Tibial nerve (tissue), 4 donors: ENCODE results near the gene ZNF407. TPM values are rescaled to one million over a fixed set of nuclear protein-coding genes. Genes with fewer than 3 reads are reported as not detected.

Experiments
- DNase-seq, 2 donors: peaks; one replicate each; pipeline ENCODE4 v3.0.0-alpha.2; 2019; ENCODE audit warnings: low spot score in 2 of 2
- H3K27ac ChIP-seq, 4 donors: fragments of 200-600 bp; sonication (generic) in 3 of 4; one replicate each; pipeline ENCODE4 v1.5.1; 2017 to 2019; ENCODE audit warnings: mild to moderate bottlenecking in 1 of 4
- H3K27me3 ChIP-seq, 2 donors: fragments of 200-600 bp; sonication (generic) in 1 of 2; one replicate each; pipeline versions ENCODE4 v1.5.1 to v1.6.0; 2017 to 2019
- H3K36me3 ChIP-seq, 3 donors: fragments of 200-600 bp; sonication (generic); one replicate each; pipeline ENCODE4 v1.5.1; 2018 to 2019
- H3K4me1 ChIP-seq, 4 donors: fragments of 200-600 bp; sonication (generic) in 3 of 4; one replicate each; pipeline ENCODE4 v1.5.1; 2017 to 2019
- H3K4me3 ChIP-seq, 4 donors: fragments of 200-600 bp; sonication (generic) in 3 of 4; one replicate each; pipeline ENCODE4 v1.5.1; 2017 to 2019; ENCODE audit warnings: mild to moderate bottlenecking in 1 of 4, moderate library complexity in 1 of 4
- H3K9me3 ChIP-seq, 4 donors: fragments of 200-600 bp; sonication (generic) in 3 of 4; one replicate each; pipeline ENCODE4 v1.5.1; 2017 to 2019
- EP300 ChIP-seq, 2 donors: sonication (generic); formaldehyde crosslinking; IDR thresholded peaks; one replicate each; pipeline ENCODE4 v1.6.1; 2017; ENCODE audit warnings: antibody characterized with exemption in 2 of 2, mild to moderate bottlenecking in 1 of 2
- POLR2A ChIP-seq, 2 donors: fragments of 450-650 bp; IDR thresholded peaks; one replicate each; pipeline ENCODE4 v1.6.1; 2017; ENCODE audit warnings: antibody characterized with exemption in 2 of 2, mild to moderate bottlenecking in 2 of 2, moderate library complexity in 2 of 2
- WGBS, 2 donors: methylation state at CpG; one replicate each; pipeline ENCODE4 v1.1.5; 2018; 5-methylcytosine and 5-hydroxymethylcytosine counted together
- total RNA-seq, 4 donors: library from RNA; depleted of rRNA; stranded (reverse); fragments of >200 nt; gene quantifications; one replicate each; pipeline ENCODE4 v1.1.0, GENCODE V29; 2016
- TF ChIP-seq, protein P1 (sequence below), 5 experiments: fragments of 200-600 bp in 3 of 5; fragments of 450-650 bp in 2 of 5; sonication (generic) in 3 of 5; IDR thresholded peaks; one replicate each; pipeline ENCODE4 v1.5.1; 2016 to 2019; ENCODE audit warnings: antibody characterized with exemption in 5 of 5, mild to moderate bottlenecking in 3 of 5, moderate library complexity in 2 of 5

The ZNF407 gene
- total RNA-seq, 4 donors from 2014 or later: 18.6 to 22.8 (median 19.6) TPM

DNA sequence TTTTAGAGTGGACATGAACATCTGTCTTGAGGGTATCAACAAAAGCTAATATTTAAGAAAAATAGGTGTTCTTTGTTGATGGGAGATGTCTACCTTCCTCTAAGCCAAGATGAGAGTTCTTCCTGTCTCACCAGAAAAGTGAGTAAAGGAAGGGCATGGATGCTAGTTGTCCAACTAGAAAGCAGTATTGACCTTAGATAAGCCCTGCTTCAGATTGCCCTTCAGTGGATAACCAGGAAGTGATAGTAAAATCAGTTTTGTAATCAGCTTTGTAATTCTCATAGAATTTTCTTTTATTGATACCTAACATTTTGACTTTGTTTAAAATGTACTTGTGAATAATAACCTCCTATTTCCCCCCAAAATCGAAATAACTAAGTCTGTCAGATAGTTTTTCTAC, 134.7 kb downstream of the ZNF407 start:
- Histone ChIP-seq H3K27ac (no peak overlapping the region), H3K4me1 (no peaks in the 10 kb centered on the region), H3K4me3 (no peak overlapping the region), H3K36me3 (no peaks in the 10 kb centered on the region), H3K27me3 (no peaks in the 10 kb centered on the region), H3K9me3 (no peaks in the 10 kb centered on the region)
- 90 to 100% methylated on average over 1 of the region's 1 CpG for WGBS, 2 donors
- DNase-seq: no peak
- TF ChIP-seq, protein P1, sequence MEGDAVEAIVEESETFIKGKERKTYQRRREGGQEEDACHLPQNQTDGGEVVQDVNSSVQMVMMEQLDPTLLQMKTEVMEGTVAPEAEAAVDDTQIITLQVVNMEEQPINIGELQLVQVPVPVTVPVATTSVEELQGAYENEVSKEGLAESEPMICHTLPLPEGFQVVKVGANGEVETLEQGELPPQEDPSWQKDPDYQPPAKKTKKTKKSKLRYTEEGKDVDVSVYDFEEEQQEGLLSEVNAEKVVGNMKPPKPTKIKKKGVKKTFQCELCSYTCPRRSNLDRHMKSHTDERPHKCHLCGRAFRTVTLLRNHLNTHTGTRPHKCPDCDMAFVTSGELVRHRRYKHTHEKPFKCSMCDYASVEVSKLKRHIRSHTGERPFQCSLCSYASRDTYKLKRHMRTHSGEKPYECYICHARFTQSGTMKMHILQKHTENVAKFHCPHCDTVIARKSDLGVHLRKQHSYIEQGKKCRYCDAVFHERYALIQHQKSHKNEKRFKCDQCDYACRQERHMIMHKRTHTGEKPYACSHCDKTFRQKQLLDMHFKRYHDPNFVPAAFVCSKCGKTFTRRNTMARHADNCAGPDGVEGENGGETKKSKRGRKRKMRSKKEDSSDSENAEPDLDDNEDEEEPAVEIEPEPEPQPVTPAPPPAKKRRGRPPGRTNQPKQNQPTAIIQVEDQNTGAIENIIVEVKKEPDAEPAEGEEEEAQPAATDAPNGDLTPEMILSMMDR (IDR thresholded peaks at IDR 0.05): no peak
- no peak for TF ChIP-seq POLR2A (IDR thresholded peaks at IDR 0.05)
- TF ChIP-seq EP300 (IDR thresholded peaks at IDR 0.05): no peak

- DNase-seq: no peak
- Histone ChIP-seq H3K9me3 (no peaks in the 10 kb centered on the region), H3K4me1 (no peaks in the 10 kb centered on the region), H3K27ac (no peak overlapping the region), H3K36me3 (no peaks in the 10 kb centered on the region), H3K4me3 (no peak overlapping the region), H3K27me3 (no peaks in the 10 kb centered on the region)
- WGBS, 2 donors: 81 to 82% methylated on average over 3 of the region's 3 CpGs
- no peak for TF ChIP-seq POLR2A (IDR thresholded peaks at IDR 0.05)
- TF ChIP-seq EP300 (IDR thresholded peaks at IDR 0.05): no peak
- TF ChIP-seq, protein P1 (IDR thresholded peaks at IDR 0.05): no peak
Measured at GRCh38 chr18:74733598-74733997, 135.9 kb downstream of the ZNF407 start.

DNA sequence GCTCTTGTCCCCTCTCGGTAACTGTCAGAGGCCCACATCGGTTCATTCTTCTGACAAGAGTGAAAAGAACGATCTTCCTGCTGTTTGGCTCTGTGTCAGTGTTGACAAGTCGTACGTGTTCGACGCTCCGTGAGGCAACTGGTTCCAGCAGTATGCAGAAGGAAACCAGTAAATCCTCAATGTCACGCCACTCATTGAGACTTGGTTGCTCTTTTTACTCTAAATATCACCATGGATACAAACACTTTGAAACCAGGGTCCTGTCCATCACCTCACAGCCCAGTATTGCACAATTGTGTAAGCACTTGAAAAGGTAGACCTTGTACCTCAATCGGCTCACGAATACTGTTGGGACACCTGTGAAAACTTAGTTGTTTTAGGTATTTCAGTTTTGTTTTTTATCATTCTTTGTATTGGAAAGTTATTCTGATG, 136.4 kb downstream of the ZNF407 start:
- 77 to 85% methylated on average over 11 of the region's 11 CpGs for WGBS, 2 donors
- Histone ChIP-seq H3K27me3 (no peaks in the 10 kb centered on the region), H3K36me3 (no peaks in the 10 kb centered on the region), H3K27ac (no peak overlapping the region), H3K9me3 (no peaks in the 10 kb centered on the region), H3K4me3 (no peak overlapping the region), H3K4me1 (no peaks in the 10 kb centered on the region)
- DNase-seq: no peak
- no peak for TF ChIP-seq POLR2A (IDR thresholded peaks at IDR 0.05)
- TF ChIP-seq, protein P1 (IDR thresholded peaks at IDR 0.05): no peak
- TF ChIP-seq EP300 (IDR thresholded peaks at IDR 0.05): no peak

- no peak overlapping the region for H3K27ac ChIP-seq
- no peak overlapping the region for H3K4me3 ChIP-seq
- no peak for DNase-seq
- 41 to 46% methylated on average over 5 of the region's 5 CpGs for WGBS, 2 donors
- H3K9me3 ChIP-seq: no peaks in the 10 kb centered on the region
- no peaks in the 10 kb centered on the region for H3K36me3 ChIP-seq
- TF ChIP-seq, protein P1 (IDR thresholded peaks at IDR 0.05): no peak
- TF ChIP-seq EP300 (IDR thresholded peaks at IDR 0.05) (no peak), POLR2A (IDR thresholded peaks at IDR 0.05) (no peak)
- H3K27me3 ChIP-seq: no peaks in the 10 kb centered on the region
- H3K4me1 ChIP-seq: no peaks in the 10 kb centered on the region
Measured at GRCh38 chr18:74739926-74740325, 142.3 kb downstream of the ZNF407 start.

- no peak for DNase-seq
- Histone ChIP-seq H3K4me3 (no peak overlapping the region), H3K27me3 (no peaks in the 10 kb centered on the region), H3K36me3 (no peaks in the 10 kb centered on the region), H3K4me1 (no peaks in the 10 kb centered on the region), H3K27ac (no peak overlapping the region), H3K9me3 (no peaks in the 10 kb centered on the region)
- WGBS, 2 donors: 90 to 91% methylated on average over 5 of the region's 5 CpGs
- TF ChIP-seq, protein P1 (IDR thresholded peaks at IDR 0.05): no peak
- TF ChIP-seq EP300 (IDR thresholded peaks at IDR 0.05) (no peak), POLR2A (IDR thresholded peaks at IDR 0.05) (no peak)
Measured at GRCh38 chr18:74742573-74743243, 145.0 kb downstream of the ZNF407 start.
